HepG2 (cell line): ENCODE data around the gene CSNK2A1. TPM values are rescaled to one million over a fixed set of nuclear protein-coding genes. Genes with fewer than 3 reads are reported as not detected.
A peak's percentile ranks its signal among the peaks of the same experiment; 100 is the strongest.

Source experiments
- AHDC1 ChIP-seq: sonication (generic); formaldehyde crosslinking; IDR thresholded peaks from 2 replicates; pipeline ENCODE4 v1.5.1; 2020; ENCODE audit warnings: mild to moderate bottlenecking, missing genetic modification reagents, borderline replicate concordance
- ATRX ChIP-seq: sonication (generic); formaldehyde crosslinking; IDR thresholded peaks from 2 replicates; pipeline ENCODE4 v1.4.0; 2020; ENCODE audit warnings: missing genetic modification reagents, borderline replicate concordance
- DMAP1 ChIP-seq: IDR thresholded peaks from 2 replicates; pipeline ENCODE4 v1.6.1; 2016
- ELF3 ChIP-seq: IDR thresholded peaks from 2 replicates; pipeline ENCODE4 v1.6.1; 2016; ENCODE audit warnings: missing genetic modification reagents, missing compliant biosample characterization
- ETV6 ChIP-seq: sonication (generic); formaldehyde crosslinking; conservative IDR thresholded peaks from 2 replicates; pipeline ENCODE4 v1.4.0; 2020; ENCODE audit warnings: missing genetic modification reagents
- IRX3 ChIP-seq: sonication (generic); formaldehyde crosslinking; IDR thresholded peaks from 2 replicates; pipeline ENCODE4 v1.8.1; 2023; ENCODE audit warnings: mild to moderate bottlenecking, low read depth, missing genetic modification reagents, borderline replicate concordance
- NFIB ChIP-seq: sonication (generic); formaldehyde crosslinking; IDR thresholded peaks from 2 replicates; pipeline ENCODE4 v1.9.0; 2021; ENCODE audit warnings: missing genetic modification reagents, mild to moderate bottlenecking, borderline replicate concordance
- TBP ChIP-seq: sonication (generic); formaldehyde crosslinking; IDR thresholded peaks from 2 replicates; pipeline ENCODE4 v1.5.0; 2020; ENCODE audit warnings: missing genetic modification reagents
- TGIF2 ChIP-seq: IDR thresholded peaks from 2 replicates; pipeline ENCODE4 v1.6.1; 2016; ENCODE audit warnings: control low read depth, missing compliant biosample characterization
- ZBED4 ChIP-seq: sonication (generic); formaldehyde crosslinking; IDR thresholded peaks from 2 replicates; pipeline ENCODE4 v1.4.0; 2020; ENCODE audit warnings: missing genetic modification reagents, borderline replicate concordance
- ZBTB37 ChIP-seq: sonication (generic); formaldehyde crosslinking; IDR thresholded peaks from 2 replicates; pipeline ENCODE4 v1.4.0; 2020; ENCODE audit warnings: mild to moderate bottlenecking, missing genetic modification reagents
- ZNF432 ChIP-seq: sonication (generic); formaldehyde crosslinking; IDR thresholded peaks from 2 replicates; pipeline ENCODE4 v1.5.0; 2020; ENCODE audit warnings: missing genetic modification reagents, mild to moderate bottlenecking, borderline replicate concordance
- ZNF710 ChIP-seq: sonication (generic); formaldehyde crosslinking; IDR thresholded peaks from 2 replicates; pipeline ENCODE4 v1.5.0; 2020; ENCODE audit warnings: mild to moderate bottlenecking, missing genetic modification reagents, borderline replicate concordance
- ZNF780A ChIP-seq: sonication (generic); formaldehyde crosslinking; IDR thresholded peaks from 2 replicates; pipeline ENCODE4 v1.8.0; 2022; ENCODE audit warnings: mild to moderate bottlenecking, missing genetic modification reagents, moderate library complexity
- ZNF839 ChIP-seq: sonication (generic); formaldehyde crosslinking; IDR thresholded peaks from 2 replicates; pipeline ENCODE4 v1.4.0; 2020; ENCODE audit warnings: missing genetic modification reagents, mild to moderate bottlenecking, borderline replicate concordance
- ZSCAN12 ChIP-seq: sonication (generic); formaldehyde crosslinking; IDR thresholded peaks from 2 replicates; pipeline ENCODE4 v1.9.0; 2021; ENCODE audit warnings: mild to moderate bottlenecking, missing genetic modification reagents
- polyA plus RNA-seq, 8 experiments: library from polyadenylated mRNA; depleted of rRNA in 3 of 8; stranded (reverse) in 7 of 8; unstranded in 1 of 8; fragments of >200 nt; fragmentation: Illumina TruSeq in 4 of 8; extraction: Trizol in 4 of 8; gene quantifications; 2 replicates each; pipeline versions ENCODE4 v1.2.1 to v1.2.3, GENCODE V29; 2011 to 2016; ENCODE audit warnings: low read depth in 4 of 8, missing spikeins in 1 of 8, mixed read lengths in 1 of 8; ENCODE audit not compliant: insufficient read depth in 1 of 8
- total RNA-seq, 5 experiments: library from RNA; depleted of rRNA; stranded (reverse); fragments of >200 nt; fragmentation: Illumina TruSeq; extraction: Trizol; gene quantifications; 2 replicates each; pipeline ENCODE4 v1.2.3, GENCODE V29; 2016; ENCODE audit warnings: low read depth in 1 of 5

CSNK2A1 gene
- total and polyA plus RNA-seq, 2 of the 13 experiments (the other 11 are each of a cell fraction or from before 2014, with no cell fraction given) = 153 to 231 TPM

- TF ChIP-seq AHDC1 (CRISPR knock-in tag) (0 out of 2 replicates have a peak, but pooled peaks have one; percentile 61), ELF3 (CRISPR knock-in tag) (no peak), ZNF432 (CRISPR knock-in tag) (no peak), TBP (0 out of 2 replicates have a peak, but pooled peaks have one; percentile 5), ZSCAN12 (CRISPR knock-in tag) (no peak), DMAP1 (CRISPR knock-in tag) (no peak), ATRX (no peak), ZNF780A (CRISPR knock-in tag) (no peak; the same call in 1 of the 2 replicates), ETV6 (CRISPR knock-in tag) (no peak), ZBED4 (CRISPR knock-in tag) (no peak), ZBTB37 (no peak), IRX3 (CRISPR knock-in tag) (0 out of 2 replicates have a peak, but pooled peaks have one; percentile 10), ZNF839 (CRISPR knock-in tag) (no peak), TGIF2 (CRISPR knock-in tag) (peak; percentile 61), ZNF710 (no peak), NFIB (0 out of 2 replicates have a peak, but pooled peaks have one; percentile 32)
These were observed 649 bp upstream of the CSNK2A1 start (continued) for GRCh38 chr20:544153-544725.
